GM12878 (cell line): ENCODE measurements around the gene NMD3.

Source experiments
- ATF3 ChIP-seq: IDR thresholded peaks from 2 replicates; pipeline ENCODE4 v1.6.1; 2011; ENCODE audit warnings: low read depth, mild to moderate bottlenecking, low read length, moderate library complexity, borderline replicate concordance; ENCODE audit errors: extremely low read depth
- CTCF ChIP-seq, 3 experiments: IDR thresholded peaks in 2 of 3; conservative IDR thresholded peaks in 1 of 3; 2 replicates each; pipeline ENCODE4 v1.5.1; 2011; ENCODE audit warnings: low read depth in 3 of 3, low read length in 3 of 3, mild to moderate bottlenecking in 3 of 3, control low read depth in 2 of 3, moderate library complexity in 2 of 3, inconsistent platforms in 1 of 3, mixed read lengths in 1 of 3; ENCODE audit not compliant: control insufficient read depth in 2 of 3, insufficient read depth in 1 of 3; ENCODE audit errors: extremely low read depth in 1 of 3

GRCh38 chr3:161275919-161276318 is 54.8 kb downstream of the NMD3 start:
- no peak for TF ChIP-seq ATF3
- no peak for TF ChIP-seq CTCF (IDR thresholded peaks at IDR 0.05 in 2 of 3, conservative IDR thresholded peaks at IDR 0.05 in 1 of 3; ENCODE audit: control insufficient read depth in 2 of 3, extremely low read depth in 1 of 3, insufficient read depth in 1 of 3, low read depth in 3 of 3, low read length in 3 of 3)
